ENCODE data around the gene RAB3B.
A peak's percentile ranks its signal among the peaks of the same experiment; 100 is the strongest.
"Not testable (repeated sequence)": the region's sequence is repeated elsewhere in the genome, so short reads cannot be mapped to it uniquely, and the experiment has no call there.

Gene RAB3B

GRCh38 chr1:51894748-51895147, 95.8 kb downstream of the RAB3B start:
- not testable (repeated sequence) for H3K27ac Mint-ChIP-seq

GRCh38 chr1:51878616-51879336, 111.7 kb downstream of the RAB3B start, which contains the start of gene NRDC:
NRDC (minus strand) TSS chr1:51878727; CDS start chr1:51878615, 112 bp downstream.
- Mint-ChIP-seq H3K4me3 (no peak within 1 kb of the TSS), H3K27ac (no peak within 1 kb of the TSS), H3K27me3 (peaks cover 12% of the 10 kb centered on the region), H3K4me1 (peaks cover 15% of the 10 kb centered on the region), H3K9me3 (no peaks in the 10 kb centered on the region)
- ATAC-seq, result peak; percentile 96
- peak; percentile 98 to 100 for DNase-seq

More at GRCh38 chr1:51894748-51895147, 95.8 kb downstream of the RAB3B start:
- H3K27me3 Mint-ChIP-seq, result peaks cover 56% of the 10 kb centered on the region
- not testable (repeated sequence) for DNase-seq, H3K9me3 Mint-ChIP-seq, ATAC-seq, H3K4me1 Mint-ChIP-seq, H3K4me3 Mint-ChIP-seq

GRCh38 chr1:51878308-51878615, 112.2 kb downstream of the RAB3B start:
- Mint-ChIP-seq H3K27me3 (peaks cover 9% of the 10 kb centered on the region), H3K4me3 (no peak overlapping the region), H3K4me1 (peaks cover 15% of the 10 kb centered on the region), H3K27ac (no peak overlapping the region), H3K9me3 (no peaks in the 10 kb centered on the region)
- DNase-seq, result no peak
- no peak for ATAC-seq

GRCh38 chr1:51877434-51878307, 112.8 kb downstream of the RAB3B start:
- H3K27me3 Mint-ChIP-seq, result peaks cover 3% of the 10 kb centered on the region
- no peak overlapping the region for H3K4me3 Mint-ChIP-seq
- DNase-seq, result no peak
- H3K4me1 Mint-ChIP-seq, result peaks cover 16% of the 10 kb centered on the region
- no peaks in the 10 kb centered on the region for H3K9me3 Mint-ChIP-seq
- H3K27ac Mint-ChIP-seq, result peak overlapping the region; percentile 61 to 68
- ATAC-seq, result peak; percentile 2

- H3K27ac Mint-ChIP-seq, result no peak overlapping the region
- no peaks in the 10 kb centered on the region for H3K27me3 Mint-ChIP-seq
- DNase-seq (no peak), ATAC-seq (no peak)
- peak overlapping the region; percentile 68 to 71 for H3K4me3 Mint-ChIP-seq
- peaks cover 34% of the 10 kb centered on the region for H3K4me1 Mint-ChIP-seq
- H3K9me3 Mint-ChIP-seq, result no peaks in the 10 kb centered on the region
Observed at GRCh38 chr1:51875836-51876235, 114.7 kb downstream of the RAB3B start.

- Mint-ChIP-seq H3K27ac (no peak overlapping the region), H3K4me1 (peaks cover 38% of the 10 kb centered on the region), H3K27me3 (no peaks in the 10 kb centered on the region), H3K9me3 (no peaks in the 10 kb centered on the region), H3K4me3 (peak overlapping the region; percentile 68 to 71)
- no peak for DNase-seq
- ATAC-seq, result no peak
Observed at GRCh38 chr1:51875291-51875772, 115.2 kb downstream of the RAB3B start.

- not testable (repeated sequence) for H3K27ac Mint-ChIP-seq, H3K27me3 Mint-ChIP-seq, ATAC-seq, H3K4me3 Mint-ChIP-seq, DNase-seq, H3K9me3 Mint-ChIP-seq
- peaks cover 48% of the 10 kb centered on the region for H3K4me1 Mint-ChIP-seq
Observed at GRCh38 chr1:51873270-51873669, 117.2 kb downstream of the RAB3B start.

- Mint-ChIP-seq H3K27me3 (no peaks in the 10 kb centered on the region), H3K9me3 (no peaks in the 10 kb centered on the region), H3K4me3 (no peak overlapping the region), H3K4me1 (peaks cover 64% of the 10 kb centered on the region), H3K27ac (peak overlapping the region in 1 of 2 donors; percentile 72)
- ATAC-seq (no peak), DNase-seq (no peak)
Observed at GRCh38 chr1:51871351-51871975, 119.0 kb downstream of the RAB3B start.

GRCh38 chr1:51870603-51871350, 119.7 kb downstream of the RAB3B start:
- no peak overlapping the region for H3K4me3 Mint-ChIP-seq
- ATAC-seq (no peak), DNase-seq (no peak)
- peaks cover 62% of the 10 kb centered on the region for H3K4me1 Mint-ChIP-seq
- no peaks in the 10 kb centered on the region for H3K27me3 Mint-ChIP-seq
- H3K27ac Mint-ChIP-seq, result peak overlapping the region in 1 of 2 donors; percentile 4
- no peaks in the 10 kb centered on the region for H3K9me3 Mint-ChIP-seq

GRCh38 chr1:51867479-51868232, 122.8 kb downstream of the RAB3B start:
- Mint-ChIP-seq H3K4me3 (no peak overlapping the region), H3K4me1 (peaks cover 61% of the 10 kb centered on the region), H3K9me3 (no peaks in the 10 kb centered on the region), H3K27me3 (no peaks in the 10 kb centered on the region), H3K27ac (no peak overlapping the region)
- peak; percentile 45 for ATAC-seq
- DNase-seq, result no peak

GRCh38 chr1:51863384-51863783, 127.1 kb downstream of the RAB3B start:
- H3K4me1 Mint-ChIP-seq, result peaks cover 48% of the 10 kb centered on the region
- no peak overlapping the region for H3K27ac Mint-ChIP-seq
- no peaks in the 10 kb centered on the region for H3K9me3 Mint-ChIP-seq
- no peaks in the 10 kb centered on the region for H3K27me3 Mint-ChIP-seq
- peak; percentile 57 for ATAC-seq
- H3K4me3 Mint-ChIP-seq, result peak overlapping the region; percentile 14 to 52
- no peak for DNase-seq

GRCh38 chr1:51861669-51862068, 128.8 kb downstream of the RAB3B start:
- peaks cover 31% of the 10 kb centered on the region for H3K4me1 Mint-ChIP-seq
- H3K4me3 Mint-ChIP-seq, result no peak overlapping the region
- ATAC-seq, result no peak
- DNase-seq, result no peak
- no peaks in the 10 kb centered on the region for H3K27me3 Mint-ChIP-seq
- H3K9me3 Mint-ChIP-seq, result no peaks in the 10 kb centered on the region
- no peak overlapping the region for H3K27ac Mint-ChIP-seq

- peaks cover 31% of the 10 kb centered on the region for H3K4me1 Mint-ChIP-seq
- no peak for DNase-seq
- H3K4me3 Mint-ChIP-seq, result no peak overlapping the region
- H3K27me3 Mint-ChIP-seq, result no peaks in the 10 kb centered on the region
- no peak for ATAC-seq
- no peaks in the 10 kb centered on the region for H3K9me3 Mint-ChIP-seq
- no peak overlapping the region for H3K27ac Mint-ChIP-seq
Observed at GRCh38 chr1:51859735-51860134, 130.8 kb downstream of the RAB3B start.

GRCh38 chr1:51859333-51859732, 131.2 kb downstream of the RAB3B start:
- no peak overlapping the region for H3K27ac Mint-ChIP-seq
- H3K4me1 Mint-ChIP-seq, result peaks cover 31% of the 10 kb centered on the region
- no peaks in the 10 kb centered on the region for H3K27me3 Mint-ChIP-seq
- no peak overlapping the region for H3K4me3 Mint-ChIP-seq
- DNase-seq, result no peak
- no peak for ATAC-seq
- H3K9me3 Mint-ChIP-seq, result no peaks in the 10 kb centered on the region
